ENCODE results near the gene KIF23. TPM values are rescaled to one million over a fixed set of nuclear protein-coding genes. Genes with fewer than 3 reads are reported as not detected.
A peak's percentile ranks its signal among the peaks of the same experiment; 100 is the strongest.

The KIF23 gene
- total RNA-seq, 4 donors from 2014 or later: 2.6 to 39.3 (median 4.3) TPM

GRCh38 chr15:69402816-69403215 is 11.3 kb upstream of the KIF23 start:
- Histone ChIP-seq H3K27me3 (no peaks in the 10 kb centered on the region), H3K9me3 (no peaks in the 10 kb centered on the region), H3K4me3 (no peak overlapping the region), H3K36me3 (no peaks in the 10 kb centered on the region), H3K27ac (no peak overlapping the region), H3K4me1 (peaks cover 4 to 5% of the 10 kb centered on the region in 2 donors)
- no peak for DNase-seq
- intact Hi-C loops (cut with DNase I; ENCODE audit: low total_unique reads): no loop called here
- TF ChIP-seq CTCF (IDR thresholded peaks at IDR 0.05) (no peak), POLR2A (IDR thresholded peaks at IDR 0.05) (no peak)

DNA sequence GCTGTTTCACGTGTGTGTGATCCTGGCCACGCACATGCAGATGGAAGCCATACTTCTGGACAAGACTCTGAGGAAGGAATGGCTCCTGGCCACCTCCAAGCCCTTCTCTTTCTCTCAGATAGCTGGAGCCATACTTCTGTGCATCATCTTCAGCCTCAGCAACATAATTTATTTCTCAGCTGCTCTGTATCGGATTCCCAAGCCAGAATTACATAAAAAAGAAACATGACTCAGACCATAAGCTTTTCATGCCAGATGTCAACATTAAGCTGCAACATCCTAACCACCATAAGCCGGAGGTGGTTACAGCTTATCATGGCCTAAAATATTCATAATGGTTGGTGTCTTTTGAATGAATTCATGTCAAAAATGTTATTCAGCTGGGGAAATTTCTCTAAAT is 10.6 kb upstream of the KIF23 start:
- TF ChIP-seq POLR2A (IDR thresholded peaks at IDR 0.05): no peak
- Histone ChIP-seq H3K4me1 (peaks cover 4 to 5% of the 10 kb centered on the region in 2 donors), H3K36me3 (no peaks in the 10 kb centered on the region), H3K4me3 (no peak overlapping the region), H3K9me3 (no peaks in the 10 kb centered on the region), H3K27me3 (no peaks in the 10 kb centered on the region), H3K27ac (peak overlapping the region in 1 of 2 donors; percentile 12)
- DNase-seq: no peak
- intact Hi-C loops (cut with DNase I; ENCODE audit: low total_unique reads): no loop called here

DNA sequence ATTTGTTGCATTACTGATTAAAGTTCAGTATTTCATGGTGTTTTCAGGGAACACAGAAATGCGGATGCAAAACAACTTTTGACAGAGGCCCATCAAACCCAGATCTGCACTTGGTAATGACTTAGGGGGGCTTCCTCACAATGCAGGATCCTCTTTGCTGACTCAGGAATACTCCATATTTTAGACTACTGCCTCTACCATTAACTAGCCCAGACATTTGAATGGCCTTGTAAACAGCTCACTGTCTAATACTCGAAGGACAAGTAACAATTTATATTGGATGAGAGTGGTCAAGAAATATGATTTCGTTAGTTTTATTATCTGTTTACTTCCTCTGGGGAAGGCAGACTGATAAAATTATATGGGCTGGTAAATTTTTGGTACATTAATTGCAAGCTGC is 9.0 kb upstream of the KIF23 start:
- no peak overlapping the region for H3K4me3 ChIP-seq
- no peaks in the 10 kb centered on the region for H3K27me3 ChIP-seq
- H3K4me1 ChIP-seq: peaks cover 4 to 5% of the 10 kb centered on the region in 2 donors
- DNase-seq: no peak
- TF ChIP-seq CTCF (IDR thresholded peaks at IDR 0.05) (no peak), POLR2A (IDR thresholded peaks at IDR 0.05) (no peak)
- H3K9me3 ChIP-seq: no peaks in the 10 kb centered on the region
- H3K27ac ChIP-seq: peak overlapping the region; percentile 4 to 10
- H3K36me3 ChIP-seq: no peaks in the 10 kb centered on the region
- intact Hi-C loops (cut with DNase I; ENCODE audit: low total_unique reads): no loop called here

- no peak for TF ChIP-seq POLR2A (IDR thresholded peaks at IDR 0.05)
- TF ChIP-seq CTCF (IDR thresholded peaks at IDR 0.05): no peak
- Histone ChIP-seq H3K36me3 (no peaks in the 10 kb centered on the region), H3K9me3 (no peaks in the 10 kb centered on the region), H3K4me3 (no peak overlapping the region), H3K4me1 (peaks cover 4 to 5% of the 10 kb centered on the region in 2 donors), H3K27ac (no peak overlapping the region), H3K27me3 (no peaks in the 10 kb centered on the region)
- intact Hi-C loops (cut with DNase I; ENCODE audit: low total_unique reads): no loop called here
- DNase-seq: no peak
These were observed 6.3 kb upstream of the KIF23 start for GRCh38 chr15:69407719-69408400.

GRCh38 chr15:69408841-69409240 is 5.3 kb upstream of the KIF23 start:
- DNase-seq: no peak
- H3K9me3 ChIP-seq: no peaks in the 10 kb centered on the region
- H3K27me3 ChIP-seq: no peaks in the 10 kb centered on the region
- H3K36me3 ChIP-seq: no peaks in the 10 kb centered on the region
- intact Hi-C loops (cut with DNase I; ENCODE audit: low total_unique reads): no loop called here
- TF ChIP-seq CTCF (IDR thresholded peaks at IDR 0.05) (no peak), POLR2A (IDR thresholded peaks at IDR 0.05) (no peak)
- peaks cover 4 to 5% of the 10 kb centered on the region in 2 donors for H3K4me1 ChIP-seq
- no peak overlapping the region for H3K27ac ChIP-seq
- H3K4me3 ChIP-seq: no peak overlapping the region

All from uterus (tissue), 4 donors.